GM18868 (cell line): ENCODE results near the gene ESAM.
"Not testable (repeated sequence)": the region's sequence is repeated elsewhere in the genome, so short reads cannot be mapped to it uniquely, and the experiment has no call there.

Experiments
- ATAC-seq: cut with Tn5 transposase; IDR thresholded peaks from one replicate; pipeline ENCODE4 v1.9.1; 2021; ENCODE audit warnings: mild to moderate bottlenecking, moderate library complexity; ENCODE audit not compliant: unreplicated experiment

The ESAM gene

GRCh38 chr11:124776865-124777645 lies 15.0 kb upstream of the ESAM start:
- no peak for ATAC-seq

- not testable (repeated sequence) for ATAC-seq
Measured at GRCh38 chr11:124770959-124771358, 8.9 kb upstream of the ESAM start.

- no peak for ATAC-seq
Measured at GRCh38 chr11:124769806-124770774, 8.0 kb upstream of the ESAM start.

- no peak for ATAC-seq
Measured at GRCh38 chr11:124768914-124769313, 6.8 kb upstream of the ESAM start.

- no peak for ATAC-seq
Measured at GRCh38 chr11:124766156-124766555, 4.1 kb upstream of the ESAM start.

GRCh38 chr11:124763156-124763947 lies 1.3 kb upstream of the ESAM start:
- no peak for ATAC-seq

- peak; percentile 2 for ATAC-seq
Measured at GRCh38 chr11:124762624-124763155, 600 bp upstream of the ESAM start.

- no peak for ATAC-seq
Measured at GRCh38 chr11:124761301-124762104, 587 bp downstream of the ESAM start.

- no peak for ATAC-seq
Measured at GRCh38 chr11:124760806-124761205, 1.3 kb downstream of the ESAM start.

- ATAC-seq, result peak; percentile 26
Measured at GRCh38 chr11:124760205-124760652, 1.9 kb downstream of the ESAM start.

GRCh38 chr11:124759266-124760204 lies 2.6 kb downstream of the ESAM start:
- ATAC-seq, result peak; percentile 0

- peak; percentile 63 for ATAC-seq
Measured at GRCh38 chr11:124758355-124759265, 3.5 kb downstream of the ESAM start.

GRCh38 chr11:124757320-124757719 lies 4.8 kb downstream of the ESAM start:
- ATAC-seq, result no peak

GRCh38 chr11:124756753-124757227 lies 5.3 kb downstream of the ESAM start:
- no peak for ATAC-seq

GRCh38 chr11:124756033-124756752 lies 5.9 kb downstream of the ESAM start:
- ATAC-seq, result no peak

- ATAC-seq, result no peak
Measured at GRCh38 chr11:124754710-124755109, 7.4 kb downstream of the ESAM start.

- no peak for ATAC-seq
Measured at GRCh38 chr11:124754309-124754708, 7.8 kb downstream of the ESAM start.
